ENCODE results near the gene SKAP2.

Gene SKAP2

DNA sequence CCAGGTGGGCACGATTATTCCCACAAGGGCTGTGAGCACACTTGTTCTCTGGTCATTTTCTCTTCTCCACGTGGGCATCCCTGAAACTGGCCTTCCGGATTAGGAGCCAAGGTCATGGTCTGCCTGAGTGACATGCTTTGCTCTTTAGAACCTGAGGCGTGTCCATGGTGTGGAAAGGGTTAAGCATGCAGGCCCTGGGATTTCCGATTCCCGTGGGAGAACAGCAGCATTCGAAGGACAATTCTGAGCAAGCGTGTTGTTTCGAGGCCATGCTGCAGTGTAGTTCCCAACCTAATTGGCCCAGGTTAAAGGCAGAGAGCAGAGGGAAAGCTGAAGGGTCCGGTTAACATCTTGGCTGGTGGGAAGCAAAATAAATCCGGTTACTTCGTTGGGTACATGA lies 245.9 kb downstream of the SKAP2 start:
- H3K4me3 ChIP-seq (ENCODE audit: low read depth, low read length), result no peak overlapping the region
- DNase-seq (ENCODE audit: low read depth), result no peak
- no peak for TF ChIP-seq CTCF (IDR thresholded peaks at IDR 0.05; ENCODE audit: low read depth, low read length, missing control alignments)

Measured in GM12864 (cell line).